HFFc6 (cell line): ENCODE data around the gene RNF150. TPM values are rescaled to one million over a fixed set of nuclear protein-coding genes. Genes with fewer than 3 reads are reported as not detected.

Source experiments
- DNase-seq: peaks from one replicate; pipeline ENCODE4 v3.0.0-alpha.2; 2018
- H3K27ac Mint-ChIP-seq: 2 replicates; pipeline ENCODE4 v1.8.0; 2020; ENCODE audit warnings: mild to moderate bottlenecking, mixed read lengths
- H3K27me3 Mint-ChIP-seq: 2 replicates; pipeline ENCODE4 v1.8.0; 2021; ENCODE audit warnings: mild to moderate bottlenecking, moderate library complexity, mixed read lengths; ENCODE audit not compliant: insufficient read depth
- H3K36me3 Mint-ChIP-seq: 2 replicates; pipeline ENCODE4 v1.8.0; 2021; ENCODE audit warnings: low read depth, mixed read lengths
- H3K4me1 Mint-ChIP-seq: 2 replicates; pipeline ENCODE4 v1.8.0; 2020; ENCODE audit warnings: low read depth, mixed read lengths
- H3K4me3 Mint-ChIP-seq: 2 replicates; pipeline ENCODE4 v1.8.0; 2020; ENCODE audit warnings: mild to moderate bottlenecking, moderate library complexity, mixed read lengths
- H3K9me3 Mint-ChIP-seq: 2 replicates; pipeline ENCODE4 v1.8.0; 2020; ENCODE audit warnings: mild to moderate bottlenecking, mixed read lengths
- CTCF ChIP-seq: fragments of 200-600 bp; sonication (generic); IDR thresholded peaks from 2 replicates; pipeline ENCODE4 v1.5.0; 2021; ENCODE audit warnings: antibody characterized with exemption, mild to moderate bottlenecking
- total RNA-seq, 6 experiments: library from RNA; stranded (reverse); fragmentation: NEBNext Ultra II Directional; extraction: Animal tissue kit (Norgen Biotek cat#: 25700); gene quantifications; 2 replicates in 1 of 6; 3 replicates in 5 of 6; pipeline ENCODE4 v1.2.3, GENCODE V29; 2021

The RNF150 gene
- total RNA-seq, 6 experiments from 2014 or later, result 15.1 to 24.2 (median 20.7) TPM

- no peak overlapping the region for H3K27ac Mint-ChIP-seq
- no peak for TF ChIP-seq CTCF
- peaks cover 5% of the 10 kb centered on the region for H3K4me1 Mint-ChIP-seq
- no peak overlapping the region for H3K4me3 Mint-ChIP-seq
- DNase-seq, result no peak
- no peaks in the 10 kb centered on the region for H3K9me3 Mint-ChIP-seq
- no peaks in the 10 kb centered on the region; the same call in 1 of the 2 replicates for H3K36me3 Mint-ChIP-seq
- H3K27me3 Mint-ChIP-seq, result no peaks in the 10 kb centered on the region
Measured at GRCh38 chr4:140870427-140870826, 262.8 kb downstream of the RNF150 start.

GRCh38 chr4:140869446-140869845 lies 263.8 kb downstream of the RNF150 start:
- Mint-ChIP-seq H3K4me1 (peaks cover 4% of the 10 kb centered on the region; the same call in 1 of the 2 replicates), H3K36me3 (no peaks in the 10 kb centered on the region; the same call in 1 of the 2 replicates), H3K9me3 (no peaks in the 10 kb centered on the region), H3K4me3 (no peak overlapping the region), H3K27me3 (no peaks in the 10 kb centered on the region), H3K27ac (no peak overlapping the region)
- no peak for DNase-seq
- TF ChIP-seq CTCF, result no peak

DNA sequence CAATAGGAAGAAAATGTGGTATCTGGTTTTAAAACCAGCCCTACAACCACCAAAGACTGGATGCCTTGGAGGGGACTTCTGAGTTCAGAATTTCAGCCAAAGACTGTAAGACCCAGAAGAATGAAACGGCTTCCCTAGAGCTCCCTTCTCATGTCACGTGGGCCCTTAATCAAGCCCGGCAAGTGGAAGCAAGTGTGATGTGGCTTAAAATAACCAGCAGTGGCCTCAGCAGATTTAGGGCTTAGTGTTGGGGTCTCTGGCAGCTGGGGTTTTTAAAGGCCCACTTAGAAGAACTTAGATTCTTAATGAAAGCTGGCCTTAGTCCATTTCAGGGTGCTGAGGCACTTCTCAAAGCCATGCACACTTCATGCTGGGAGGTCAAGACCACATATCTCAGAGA lies 265.9 kb downstream of the RNF150 start:
- H3K4me1 Mint-ChIP-seq, result peaks cover 4% of the 10 kb centered on the region; the same call in 1 of the 2 replicates
- H3K36me3 Mint-ChIP-seq, result no peaks in the 10 kb centered on the region; the same call in 1 of the 2 replicates
- H3K27ac Mint-ChIP-seq, result no peak overlapping the region
- no peak for TF ChIP-seq CTCF
- H3K9me3 Mint-ChIP-seq, result no peaks in the 10 kb centered on the region
- H3K4me3 Mint-ChIP-seq, result no peak overlapping the region
- no peaks in the 10 kb centered on the region for H3K27me3 Mint-ChIP-seq
- no peak for DNase-seq

DNA sequence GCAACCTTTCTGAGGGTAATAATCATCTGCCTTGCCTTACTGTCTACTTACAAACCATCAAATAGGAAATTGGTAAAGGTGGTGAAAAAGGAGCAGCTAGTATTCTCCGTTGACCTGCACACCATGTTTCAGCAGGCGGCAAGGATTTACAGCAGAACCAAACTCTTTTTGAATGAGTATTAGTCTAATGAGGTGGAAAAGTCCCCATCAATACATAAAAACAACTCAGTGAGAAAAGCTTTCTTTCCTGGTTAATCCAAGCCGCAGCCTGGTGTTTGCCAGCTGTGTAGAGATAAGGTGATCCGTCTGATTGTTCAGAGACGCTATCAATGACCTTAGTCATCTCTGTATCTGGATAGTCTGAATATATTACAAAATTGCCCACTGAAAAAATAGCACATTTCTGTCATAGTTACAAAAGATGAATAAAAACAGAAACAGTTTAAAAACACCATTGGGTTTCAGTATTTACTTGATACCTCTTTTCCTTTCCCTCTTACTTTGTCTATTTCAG lies 266.7 kb downstream of the RNF150 start:
- Mint-ChIP-seq H3K27me3 (no peaks in the 10 kb centered on the region), H3K27ac (no peak overlapping the region), H3K36me3 (no peaks in the 10 kb centered on the region; the same call in 1 of the 2 replicates), H3K9me3 (no peaks in the 10 kb centered on the region), H3K4me3 (no peak overlapping the region), H3K4me1 (peaks cover 6% of the 10 kb centered on the region)
- DNase-seq, result no peak
- TF ChIP-seq CTCF, result no peak

DNA sequence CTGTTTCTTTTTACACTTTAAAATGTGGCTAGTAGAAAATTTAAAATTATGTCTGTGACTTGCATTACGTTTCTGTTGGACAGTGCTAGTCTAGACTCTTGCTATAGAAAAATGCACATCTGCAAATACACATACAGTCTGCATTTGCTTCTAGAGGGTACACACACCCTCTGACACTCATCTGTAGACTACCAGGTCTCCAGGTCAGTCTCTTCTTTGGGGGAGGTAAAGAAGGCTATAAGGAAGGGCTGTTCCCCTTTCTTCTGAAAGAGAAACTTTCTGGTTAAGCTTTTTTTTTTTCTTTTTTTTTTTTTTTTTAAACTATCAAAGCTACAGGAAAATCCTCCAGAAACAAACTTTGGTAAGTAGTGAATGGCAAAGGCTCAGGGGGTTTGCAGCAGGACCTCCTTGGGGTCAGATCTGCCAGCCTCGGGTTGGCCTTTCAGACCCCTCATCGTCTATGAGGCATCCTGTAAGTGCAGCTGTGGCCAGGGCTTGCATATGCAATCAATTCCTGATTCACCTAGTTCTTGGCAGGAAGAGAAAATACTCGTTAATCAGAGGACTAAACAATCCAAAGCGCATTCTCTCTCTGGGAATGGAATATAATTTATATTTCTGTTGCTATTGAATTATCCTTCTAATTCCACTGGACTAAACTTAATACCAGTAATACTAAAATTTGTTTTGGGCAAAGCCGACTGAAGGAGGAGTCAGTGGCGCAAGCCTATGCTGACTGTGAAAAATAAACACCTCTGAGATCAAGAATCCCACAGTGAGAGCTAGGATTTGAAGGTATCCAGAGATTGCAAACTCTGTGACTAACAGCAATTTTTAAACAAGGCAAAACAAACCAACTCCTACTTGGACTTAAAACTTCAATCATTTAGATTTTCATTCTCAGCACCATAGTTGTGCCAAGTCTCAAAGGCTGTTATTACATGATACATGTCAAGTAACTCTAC lies 267.7 kb downstream of the RNF150 start:
- no peak overlapping the region for H3K27ac Mint-ChIP-seq
- DNase-seq, result no peak

More for the DNA sequence above, 267.7 kb downstream of the RNF150 start:
- Mint-ChIP-seq H3K4me1 (peaks cover 12% of the 10 kb centered on the region), H3K4me3 (no peak overlapping the region), H3K27me3 (no peaks in the 10 kb centered on the region), H3K36me3 (no peaks in the 10 kb centered on the region; the same call in 1 of the 2 replicates), H3K9me3 (no peaks in the 10 kb centered on the region)
- no peak for TF ChIP-seq CTCF
